ENCODE data around the gene LACTBL1.
"Not testable (repeated sequence)": the region's sequence is repeated elsewhere in the genome, so short reads cannot be mapped to it uniquely, and the experiment has no call there.

The LACTBL1 gene

DNA sequence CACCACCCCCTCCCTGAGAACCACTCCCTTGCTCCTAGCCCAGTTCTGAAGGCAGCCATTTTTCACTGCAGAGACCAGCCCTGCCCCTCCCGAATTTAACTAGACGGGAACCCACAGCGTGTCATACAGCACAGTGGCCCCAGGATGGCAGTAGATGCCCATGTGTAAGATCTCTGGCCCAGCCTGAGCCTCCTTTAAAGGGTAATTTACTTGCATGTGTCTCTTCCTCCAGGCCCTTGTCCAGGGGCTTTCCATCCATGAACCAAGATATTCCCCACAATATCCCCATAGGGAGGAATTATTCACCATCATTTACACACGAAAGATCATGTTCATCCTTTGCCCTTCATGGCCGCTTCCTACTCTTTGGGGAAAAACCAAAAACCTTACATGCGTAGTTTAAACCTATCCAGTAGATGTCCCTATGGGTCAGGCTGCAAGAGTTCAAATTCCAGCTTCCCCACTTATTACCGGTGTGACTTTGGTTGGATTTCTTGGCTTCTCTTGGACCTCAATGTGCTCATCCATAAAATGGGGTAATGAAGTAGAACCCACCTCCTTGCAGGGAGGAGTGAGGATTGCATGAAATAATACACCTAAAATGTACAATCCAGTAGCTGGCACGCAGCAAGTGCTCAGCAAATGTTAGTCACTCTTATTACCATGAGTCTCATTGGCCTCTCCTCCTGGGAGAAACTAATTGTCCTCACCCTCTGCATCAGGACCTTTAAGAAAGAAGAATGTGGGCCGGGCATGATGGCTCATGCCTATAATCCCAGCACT lies 4.0 kb upstream of the LACTBL1 start:
- DNase-seq (ENCODE audit: low spot score) = peak; percentile 43

DNA sequence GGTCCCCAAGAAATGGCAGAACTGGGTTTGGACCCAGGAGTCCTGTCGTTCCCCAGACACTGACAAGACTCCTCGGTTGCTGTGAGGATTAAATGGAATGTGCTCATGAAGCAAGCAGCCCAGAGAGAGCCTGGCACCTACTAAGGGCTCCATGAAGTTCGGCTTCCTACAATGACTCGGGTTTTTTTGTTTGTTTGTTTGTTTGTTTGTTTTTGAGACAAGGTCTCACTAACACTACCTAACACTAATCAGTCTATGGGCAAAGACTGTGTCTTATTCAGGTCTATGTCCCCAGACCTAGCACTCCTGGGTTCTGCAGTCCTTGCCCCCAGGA lies 3.4 kb upstream of the LACTBL1 start:
- DNase-seq (ENCODE audit: low spot score) = no peak

DNA sequence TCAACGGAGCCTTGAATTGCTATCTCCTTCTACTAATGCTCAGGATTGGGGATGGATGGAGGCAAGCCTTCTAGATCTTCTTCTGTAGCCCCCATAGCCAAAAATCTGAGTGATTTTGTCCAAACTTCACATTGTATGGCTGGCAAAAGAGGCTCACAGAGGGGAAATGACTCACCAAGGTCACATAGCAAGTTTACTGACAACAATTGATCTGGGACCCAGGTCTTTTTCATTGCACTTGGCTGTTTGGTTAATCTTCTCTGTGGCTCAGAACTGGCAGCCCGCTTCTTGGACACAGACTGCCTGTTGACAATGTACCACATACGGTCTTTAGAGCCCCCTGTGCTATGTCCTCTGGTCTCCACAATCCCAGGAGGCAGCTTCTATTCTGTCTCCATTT lies 3.0 kb upstream of the LACTBL1 start:
- no peak for DNase-seq (ENCODE audit: low spot score)

DNA sequence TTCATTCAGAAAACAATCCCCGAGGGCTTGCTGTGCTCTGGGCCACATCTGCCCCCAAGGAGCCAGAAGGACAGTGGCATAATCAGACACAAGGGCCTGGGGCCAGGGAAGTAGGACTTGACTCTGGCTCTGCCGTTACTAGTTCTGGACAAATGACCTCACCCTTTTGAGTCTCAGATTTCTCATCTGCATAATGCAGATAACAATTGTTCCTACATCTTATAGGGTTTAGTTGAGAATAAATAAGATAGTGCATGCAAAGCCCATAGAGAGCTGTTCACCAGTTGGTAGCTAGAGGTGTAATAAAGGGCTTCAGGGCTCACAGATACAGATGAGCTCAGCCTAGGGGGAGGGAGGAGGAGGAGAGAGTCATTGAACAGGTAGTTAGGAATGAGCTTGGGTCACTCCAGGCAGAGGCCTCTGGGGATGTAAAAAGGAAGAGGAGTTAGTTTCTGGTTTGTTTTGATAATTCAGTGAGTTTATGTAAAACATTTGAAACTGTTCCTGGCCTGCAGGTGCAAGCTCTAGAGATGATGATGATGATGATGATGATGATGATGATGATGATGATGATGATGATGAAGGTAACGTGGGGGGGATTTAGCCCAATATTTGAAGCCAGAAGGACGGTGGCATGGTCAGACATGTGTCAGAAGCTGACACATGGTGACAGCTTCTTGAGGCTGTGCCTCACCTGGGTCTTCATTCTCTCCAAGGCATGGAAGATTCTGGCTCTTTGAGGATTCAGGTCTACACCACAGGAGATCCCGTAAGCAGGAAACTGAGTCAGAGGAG lies 858 bp downstream of the LACTBL1 start:
- no peak for DNase-seq (ENCODE audit: low spot score)

DNA sequence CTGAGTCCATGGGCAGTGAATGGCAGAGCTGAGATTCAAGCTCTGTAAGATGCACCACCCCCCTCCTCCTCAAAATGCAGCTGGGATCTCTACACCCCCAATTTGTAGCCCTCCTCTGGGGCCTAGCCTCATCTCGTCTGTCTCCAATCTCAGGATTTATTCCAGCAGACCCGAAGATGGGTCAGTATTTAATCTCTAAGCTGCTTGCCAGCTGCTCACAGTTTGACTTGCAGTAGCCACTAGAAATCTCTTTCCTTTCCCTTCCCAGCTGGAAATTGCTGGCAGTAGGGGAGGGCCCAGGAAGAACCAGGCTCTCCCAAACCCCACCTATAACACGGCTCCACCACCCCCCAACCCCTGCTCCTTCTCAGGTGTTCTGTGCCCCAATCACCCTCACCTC lies 1.5 kb downstream of the LACTBL1 start:
- DNase-seq (ENCODE audit: low spot score) = no peak

DNA sequence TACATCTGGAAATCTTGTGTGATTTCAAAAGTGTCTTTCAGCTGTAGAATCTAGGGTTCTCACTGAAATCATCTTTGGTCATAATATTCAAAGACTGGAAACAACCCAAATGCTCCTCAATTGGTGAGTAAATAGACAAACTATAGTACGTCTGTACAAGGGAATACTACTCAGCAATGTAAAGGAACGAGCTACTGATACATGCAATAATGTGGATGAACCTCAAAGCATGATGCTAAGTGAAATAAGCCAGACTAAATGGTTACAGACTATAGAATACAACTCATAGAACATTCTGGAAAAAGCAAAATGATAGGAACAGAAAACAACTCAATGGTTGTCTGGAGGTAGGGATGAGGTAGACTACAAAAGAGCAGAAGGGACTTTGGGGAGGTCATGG lies 2.6 kb downstream of the LACTBL1 start:
- no peak for DNase-seq (ENCODE audit: low spot score)

DNA sequence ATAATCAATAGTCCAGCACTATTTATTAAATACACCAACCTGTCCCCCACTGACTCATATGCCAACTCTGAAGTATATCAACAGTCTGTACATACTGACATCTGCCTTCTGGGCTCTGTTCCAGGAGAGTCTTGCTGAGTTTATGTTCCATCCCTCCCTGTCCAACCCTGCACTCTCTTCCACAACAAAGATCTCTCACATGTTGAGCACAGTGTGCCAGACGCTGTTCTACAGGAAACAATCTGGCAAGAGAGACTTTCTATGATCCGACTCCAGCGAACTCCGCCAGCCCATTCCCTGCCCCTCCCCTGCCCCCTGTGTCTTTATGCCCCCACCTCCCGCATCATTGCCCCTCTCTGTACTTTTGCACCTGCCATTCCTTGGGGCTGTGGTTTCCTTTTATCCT lies 3.4 kb downstream of the LACTBL1 start:
- no peak for DNase-seq (ENCODE audit: low spot score)

DNA sequence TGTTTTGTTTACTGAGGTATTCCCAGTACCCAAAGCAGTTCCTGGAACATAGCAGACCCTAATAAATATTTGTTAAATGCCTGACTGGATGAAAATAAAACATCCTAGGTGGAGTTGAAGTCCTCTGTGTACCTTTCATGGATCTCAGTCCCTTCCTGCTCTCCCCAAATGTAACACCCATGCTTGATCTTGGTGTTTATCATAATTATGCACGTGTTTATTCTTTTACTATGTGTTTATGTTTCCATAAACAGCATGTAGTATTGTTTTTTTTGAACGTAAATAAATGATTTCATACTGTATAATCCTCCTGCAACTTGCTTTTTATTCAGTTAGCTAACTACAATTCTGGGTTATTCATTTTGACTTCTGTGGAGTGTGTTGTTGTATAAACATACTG lies 4.8 kb downstream of the LACTBL1 start:
- DNase-seq (ENCODE audit: low spot score) = no peak

DNA sequence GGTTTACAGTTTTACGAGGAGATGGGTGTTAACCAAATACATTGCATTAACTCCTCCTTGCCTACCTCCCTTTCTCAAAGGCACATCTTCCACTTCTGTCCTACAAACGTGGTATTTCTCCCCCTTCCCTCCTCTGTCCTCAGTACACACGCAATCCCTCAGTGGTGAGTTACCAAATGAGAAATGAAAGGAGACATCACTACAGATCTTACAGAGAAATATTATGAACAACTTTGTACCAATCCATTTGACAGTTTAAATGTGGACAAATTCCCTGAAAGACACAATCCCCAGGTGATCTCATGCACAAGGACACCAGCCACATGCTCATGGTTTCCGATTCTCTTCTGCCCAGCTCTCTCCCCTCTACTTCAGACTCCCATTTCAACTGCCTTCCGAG lies 6.4 kb downstream of the LACTBL1 start:
- no peak for DNase-seq (ENCODE audit: low spot score)

DNA sequence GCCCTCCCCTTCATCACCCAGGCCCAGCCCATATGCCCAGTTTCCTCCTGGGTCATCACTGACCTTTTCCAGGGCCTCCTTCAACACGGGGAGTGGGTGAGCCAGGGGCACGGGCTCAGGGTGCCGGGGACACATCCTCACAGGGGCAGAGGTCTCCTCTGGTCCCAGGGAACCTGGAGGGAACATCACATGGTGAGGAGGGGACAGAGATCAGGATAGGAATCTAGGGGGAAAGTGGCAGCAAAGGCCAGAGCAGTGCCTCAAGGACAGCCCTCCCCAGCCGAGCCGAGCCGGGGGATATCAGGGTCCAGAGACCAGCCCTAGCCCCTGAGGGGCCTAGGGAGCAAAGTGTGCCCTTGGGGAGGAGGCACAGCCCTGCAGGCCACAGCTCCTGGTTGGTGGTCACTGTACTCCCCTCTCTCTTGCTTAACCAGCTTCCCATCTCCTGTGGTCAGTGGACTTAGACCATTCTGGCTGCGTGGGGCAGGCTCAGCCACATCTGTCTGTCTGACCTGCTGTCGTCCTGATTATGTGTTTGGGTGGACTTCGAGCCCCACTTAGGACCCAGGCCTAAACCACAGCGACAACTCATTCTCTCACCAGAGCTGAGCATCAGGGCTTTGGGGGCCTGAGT lies 9.5 kb downstream of the LACTBL1 start:
- DNase-seq (ENCODE audit: low spot score) = no peak

DNA sequence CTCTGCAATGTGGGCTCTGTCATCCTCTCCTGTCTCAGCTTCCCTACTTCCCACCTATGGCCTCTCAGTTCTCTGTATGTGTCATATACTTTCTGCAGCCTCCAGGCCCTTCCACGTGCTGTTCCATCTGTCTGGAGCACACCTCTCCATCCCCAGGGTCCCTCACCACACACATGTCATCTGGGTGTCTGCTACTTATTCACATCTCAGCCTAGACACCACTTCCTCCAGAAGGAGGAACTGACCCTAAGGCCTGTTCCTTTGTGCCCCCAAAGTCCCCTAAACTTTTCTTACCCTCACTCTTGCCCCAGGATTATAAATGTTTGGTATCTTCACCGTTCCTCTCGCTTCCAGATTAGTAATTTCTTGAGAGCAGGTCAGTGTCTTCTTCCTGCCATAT lies 10.1 kb downstream of the LACTBL1 start:
- no peak for DNase-seq (ENCODE audit: low spot score)

DNA sequence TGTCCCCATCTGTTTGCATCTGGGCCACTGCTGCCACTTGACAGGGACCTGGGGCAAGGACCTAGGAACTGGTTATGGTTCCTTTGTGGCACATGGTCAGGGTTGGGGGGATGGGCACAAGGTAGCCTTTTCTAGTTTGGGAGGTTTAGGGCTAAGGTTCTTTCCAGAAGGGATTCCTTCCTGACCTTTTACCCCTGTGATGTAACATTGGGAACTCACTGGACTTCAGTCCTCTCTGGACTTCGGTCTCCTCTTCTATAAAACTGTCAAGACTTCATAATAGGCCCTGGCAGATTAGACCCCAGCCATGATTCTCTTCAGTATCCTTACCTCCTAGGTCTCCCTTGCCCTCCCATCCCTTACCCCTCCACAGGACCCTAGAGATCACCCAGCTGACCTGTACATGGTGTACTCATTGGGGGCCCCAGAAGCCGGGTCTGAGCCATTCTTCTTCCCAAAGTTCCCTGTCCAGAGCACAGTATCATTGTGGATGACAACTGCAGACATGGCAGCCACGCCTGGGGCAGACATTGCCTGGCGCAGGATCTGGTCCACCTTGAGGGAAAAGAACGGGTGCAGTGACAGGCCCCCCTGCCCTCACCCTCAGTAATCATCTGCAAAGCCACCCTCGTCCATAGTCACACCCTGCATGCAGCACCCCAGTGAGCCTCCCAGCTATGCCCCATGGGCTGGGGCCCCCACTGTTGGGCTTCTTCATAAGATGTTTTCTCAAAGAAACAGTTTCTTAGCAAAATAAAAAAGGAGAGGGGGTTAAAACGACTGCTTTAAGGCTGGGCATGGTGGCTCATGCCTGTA lies 12.9 kb downstream of the LACTBL1 start:
- no peak for DNase-seq (ENCODE audit: low spot score)

DNA sequence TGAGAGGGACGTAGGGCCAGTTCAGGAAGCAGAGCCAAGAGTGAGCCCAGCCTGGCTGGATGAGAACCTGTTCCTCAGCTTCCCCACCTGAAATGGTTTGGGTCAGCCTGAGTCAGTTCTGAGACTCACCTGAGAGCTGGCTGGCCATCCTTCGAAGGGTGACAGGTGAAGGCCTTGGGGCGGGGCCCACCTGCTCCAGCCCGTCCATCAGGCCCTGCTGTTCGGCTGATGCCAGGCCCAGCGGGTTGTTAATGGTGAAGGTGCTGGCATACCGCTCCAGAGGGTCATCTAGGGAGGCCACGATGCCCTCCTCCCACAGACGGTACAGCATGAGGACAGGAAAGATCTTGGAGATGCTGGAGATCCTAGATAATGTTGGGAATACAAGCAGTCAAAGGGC lies 14.1 kb downstream of the LACTBL1 start:
- DNase-seq (ENCODE audit: low spot score) = no peak

DNA sequence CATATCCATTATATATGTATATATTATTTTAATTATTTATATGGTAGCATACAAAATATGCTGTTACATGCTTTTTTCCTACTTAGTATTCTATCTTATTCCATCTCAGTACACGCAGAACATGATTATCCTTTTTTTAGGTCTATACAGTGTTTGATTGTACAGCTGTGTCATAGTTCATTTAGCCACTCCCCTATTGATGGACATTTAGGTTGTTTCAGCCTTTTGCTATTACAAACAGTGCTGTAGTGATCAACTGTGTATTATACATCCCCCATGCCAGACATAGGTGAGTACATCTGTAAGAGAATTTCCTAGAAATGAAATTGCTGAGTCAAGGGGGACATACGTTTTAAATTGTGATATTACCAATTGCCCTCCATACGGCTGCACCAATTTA lies 15.6 kb downstream of the LACTBL1 start:
- no peak for DNase-seq (ENCODE audit: low spot score)

DNA sequence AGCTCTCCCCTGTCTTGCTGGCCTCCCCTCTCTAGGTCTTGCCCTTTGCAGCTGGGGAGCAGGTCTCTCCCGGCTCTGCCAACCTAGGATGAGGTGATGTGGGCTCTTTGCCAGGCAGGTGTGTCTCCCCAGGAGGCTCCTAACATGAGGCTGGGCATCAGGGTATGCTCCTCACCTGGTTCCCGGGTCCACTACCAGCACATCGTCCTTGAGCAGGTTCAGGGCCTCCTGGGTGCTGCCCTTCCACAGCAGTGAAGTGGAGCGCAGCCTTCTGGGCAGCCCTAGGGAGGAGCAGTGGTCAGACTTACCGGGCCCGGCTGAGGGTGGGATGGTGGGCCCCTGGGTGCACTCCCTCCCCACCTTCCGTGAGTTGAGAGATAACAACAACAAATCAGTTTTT lies 17.5 kb downstream of the LACTBL1 start:
- no peak for DNase-seq (ENCODE audit: low spot score)

DNA sequence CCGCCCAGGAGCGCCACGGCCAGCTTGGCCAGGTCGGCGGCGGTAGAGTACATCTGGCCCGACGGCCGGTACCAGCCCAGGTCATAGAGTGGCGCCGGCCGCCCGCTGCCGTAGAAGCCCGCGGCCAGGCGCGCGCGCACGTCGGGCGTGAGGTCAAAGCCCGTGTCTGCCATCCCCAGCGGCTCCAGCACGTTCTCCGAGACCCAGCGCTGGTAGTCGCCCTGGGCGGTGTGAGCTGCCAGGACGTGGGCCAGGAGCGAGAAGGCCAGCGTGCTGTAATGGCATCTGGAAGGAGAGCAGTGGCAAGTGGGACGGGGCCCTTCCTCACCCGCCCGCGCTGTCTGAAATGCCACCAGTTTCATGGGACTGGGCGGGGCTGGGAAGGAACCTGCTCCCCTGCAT lies 18.9 kb downstream of the LACTBL1 start:
- no peak for DNase-seq (ENCODE audit: low spot score)

DNA sequence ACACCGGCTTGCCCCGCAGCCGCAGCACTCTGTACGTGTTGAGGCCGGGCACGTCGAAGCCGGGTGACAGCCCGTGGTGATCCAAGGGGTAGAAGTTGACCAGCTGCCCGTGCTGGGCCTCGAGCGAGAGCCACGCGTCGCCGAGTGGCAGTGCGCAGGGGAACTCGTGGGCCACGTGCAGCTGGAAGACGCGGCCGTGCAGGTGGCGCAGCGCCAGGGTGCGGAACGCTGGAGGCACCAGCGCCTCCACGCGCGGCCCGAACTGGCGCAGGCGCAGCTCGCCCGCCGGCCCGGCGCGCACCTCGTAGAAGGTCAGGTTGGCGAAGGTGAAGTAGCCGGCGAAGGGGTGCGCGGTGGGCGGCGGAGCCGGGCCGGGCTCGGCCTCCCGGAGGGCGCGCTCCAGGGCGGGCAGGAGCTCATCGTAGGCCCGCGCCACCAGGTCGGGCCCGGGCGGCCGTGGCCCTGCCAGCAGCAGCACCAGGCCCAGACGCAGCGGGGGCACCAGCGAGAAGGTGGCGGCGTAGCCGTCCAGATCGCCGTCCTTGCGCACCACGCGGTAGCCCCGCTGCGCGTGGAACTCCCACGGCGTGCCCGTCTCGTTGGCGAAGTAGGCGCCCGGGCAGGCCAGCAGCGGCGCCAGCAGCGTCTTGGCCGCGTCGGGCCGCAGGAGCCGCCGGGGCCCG lies 19.5 kb downstream of the LACTBL1 start:
- no peak for DNase-seq (ENCODE audit: low spot score)

DNA sequence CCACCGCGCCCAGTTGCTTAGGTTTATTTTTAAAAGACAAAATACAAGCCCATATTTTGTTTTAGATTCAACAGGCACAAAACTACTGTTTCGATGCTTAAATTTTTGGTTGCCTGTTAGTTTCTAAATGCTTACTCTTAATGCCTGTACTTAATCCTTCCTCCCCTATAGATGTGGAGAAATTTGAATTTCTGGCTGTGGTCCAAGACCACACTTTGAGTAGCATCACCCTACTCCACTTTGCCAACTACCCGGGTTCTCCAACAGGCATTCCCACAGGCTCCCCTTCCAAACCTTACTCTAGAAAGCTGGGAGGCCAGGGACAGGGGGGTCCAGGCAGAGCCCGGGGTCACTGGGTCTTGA lies 20.0 kb downstream of the LACTBL1 start:
- DNase-seq (ENCODE audit: low spot score) = no peak

DNA sequence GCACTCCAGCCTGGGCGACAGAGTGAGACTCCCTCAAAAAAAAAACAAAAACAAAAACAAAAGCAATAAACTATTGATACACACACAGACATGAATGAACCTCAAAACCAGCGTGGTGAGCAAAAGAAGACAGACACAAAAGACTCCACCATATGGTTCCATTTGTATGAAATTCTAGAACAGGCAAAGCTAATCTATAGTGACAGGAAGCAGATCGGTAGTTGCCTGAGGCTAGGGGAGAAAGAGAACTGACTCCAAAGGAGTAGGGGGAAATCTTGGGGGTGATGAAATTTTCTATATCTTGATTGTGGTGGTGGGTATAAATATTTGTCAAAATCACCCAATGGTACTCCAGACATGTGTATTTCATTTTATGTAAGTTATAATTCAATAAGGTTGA lies 20.9 kb downstream of the LACTBL1 start:
- no peak for DNase-seq (ENCODE audit: low spot score)

DNA sequence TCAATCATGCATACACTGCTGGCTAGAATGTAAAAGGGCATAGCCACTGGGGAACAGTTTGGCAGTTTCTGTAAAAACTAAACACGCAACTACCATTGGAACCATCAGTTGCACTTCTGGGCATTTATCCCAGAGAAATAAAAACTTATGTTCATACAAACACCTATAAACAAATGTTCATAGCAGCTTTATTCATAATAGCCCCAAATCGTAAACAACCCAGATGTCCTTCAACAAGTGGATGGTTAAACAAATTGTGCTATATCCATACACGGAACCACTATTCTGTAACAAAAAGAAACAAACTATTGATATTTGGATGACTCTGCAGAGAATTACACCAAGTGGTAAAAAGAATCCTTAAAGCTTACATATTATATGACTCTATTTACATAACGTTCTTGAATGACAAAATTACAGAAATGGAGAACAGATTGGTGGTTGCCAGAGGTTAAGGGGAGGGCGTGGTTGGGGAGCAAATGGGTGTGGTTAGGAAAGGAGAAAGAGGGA lies 22.8 kb downstream of the LACTBL1 start:
- no peak for DNase-seq (ENCODE audit: low spot score)

DNA sequence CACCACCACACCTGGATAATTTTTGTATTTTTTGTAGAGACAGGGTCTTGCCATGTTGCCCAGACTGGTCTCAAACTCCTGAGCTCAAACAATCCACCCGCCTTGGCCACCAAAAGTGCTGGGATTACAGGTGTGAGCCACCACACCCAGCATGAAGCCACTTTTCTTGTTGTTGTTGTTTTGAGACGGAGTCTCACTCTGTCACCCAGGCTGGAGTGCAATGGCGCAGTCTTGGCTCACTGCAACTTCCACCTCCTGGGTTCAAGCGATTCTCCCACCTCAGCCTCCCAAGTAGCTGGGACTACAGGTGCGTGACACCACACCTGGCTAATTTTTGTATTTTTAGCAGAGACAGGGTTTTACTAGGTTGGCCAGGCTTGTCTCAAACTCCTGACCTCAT lies 27.5 kb downstream of the LACTBL1 start:
- not testable (repeated sequence) for DNase-seq (ENCODE audit: low spot score)

Measured in hematopoietic multipotent progenitor cell treated with erythropoietin and hydrocortisone succinate and interleukin-3 and kit ligand, for 17 days (in vitro differentiated cells).